Astrocyte (in vitro differentiated cells and primary cell): ENCODE results near the gene PARP14. TPM values are rescaled to one million over a fixed set of nuclear protein-coding genes. Genes with fewer than 3 reads are reported as not detected.

Experiments
- DNase-seq: peaks from one replicate; pipeline ENCODE4 v3.0.0-alpha.2; 2010; ENCODE audit warnings: low read depth
- FAIRE-seq: peaks from 2 replicates; lab custom pipeline; 2011; peaks lifted over from hg19 to GRCh38; lab: Jason Lieb, UNC
- H2AFZ ChIP-seq: 2 replicates; pipeline ENCODE4 v1.6.0; 2012; ENCODE audit warnings: low read depth, low read length, inconsistent platforms
- H3K27ac ChIP-seq: 2 replicates; pipeline ENCODE4 v1.5.1; 2011; ENCODE audit warnings: low read depth, low read length, inconsistent platforms
- H3K27me3 ChIP-seq: 2 replicates; pipeline ENCODE4 v1.6.0; 2011; ENCODE audit warnings: low read length, inconsistent platforms; ENCODE audit not compliant: insufficient read depth
- H3K36me3 ChIP-seq: 2 replicates; pipeline ENCODE4 v1.5.1; 2011; ENCODE audit warnings: low read length, inconsistent platforms; ENCODE audit not compliant: insufficient read depth
- H3K4me1 ChIP-seq: 2 replicates; pipeline ENCODE4 v1.5.1; 2011; ENCODE audit warnings: low read length, inconsistent platforms; ENCODE audit not compliant: insufficient read depth
- H3K4me2 ChIP-seq: 2 replicates; pipeline ENCODE4 v1.6.0; 2012; ENCODE audit warnings: low read length, inconsistent platforms
- H3K4me3 ChIP-seq: 2 replicates; pipeline ENCODE4 v1.5.1; 2011; ENCODE audit warnings: low read depth, mild to moderate bottlenecking, low read length, inconsistent platforms; ENCODE audit not compliant: insufficient read depth
- H3K79me2 ChIP-seq: 2 replicates; pipeline ENCODE4 v1.6.0; 2012; ENCODE audit warnings: mild to moderate bottlenecking, low read length, inconsistent platforms; ENCODE audit not compliant: insufficient read depth
- H3K9ac ChIP-seq: 2 replicates; pipeline ENCODE4 v1.6.0; 2012; ENCODE audit warnings: mild to moderate bottlenecking, low read length, inconsistent platforms
- H3K9me3 ChIP-seq: 2 replicates; pipeline ENCODE4 v1.5.1; 2012; ENCODE audit warnings: low read depth, mild to moderate bottlenecking, low read length, inconsistent platforms; ENCODE audit not compliant: insufficient read depth
- H4K20me1 ChIP-seq: 2 replicates; pipeline ENCODE4 v1.6.0; 2012; ENCODE audit warnings: low read length, inconsistent platforms; ENCODE audit not compliant: insufficient read depth
- H3K27ac Mint-ChIP-seq: one replicate; pipeline ENCODE4 v1.8.0; 2021; ENCODE audit warnings: mild to moderate bottlenecking, mixed read lengths; ENCODE audit not compliant: unreplicated experiment
- H3K27me3 Mint-ChIP-seq: one replicate; pipeline ENCODE4 v1.8.0; 2021; ENCODE audit warnings: low read depth, mixed read lengths; ENCODE audit not compliant: unreplicated experiment
- H3K36me3 Mint-ChIP-seq: one replicate; pipeline ENCODE4 v1.8.0; 2021; ENCODE audit warnings: low read depth, mixed read lengths; ENCODE audit not compliant: unreplicated experiment
- H3K4me1 Mint-ChIP-seq: one replicate; pipeline ENCODE4 v1.8.0; 2021; ENCODE audit warnings: low read depth, mixed read lengths; ENCODE audit not compliant: unreplicated experiment
- H3K4me3 Mint-ChIP-seq: one replicate; pipeline ENCODE4 v1.8.0; 2021; ENCODE audit warnings: mild to moderate bottlenecking, moderate library complexity, mixed read lengths; ENCODE audit not compliant: unreplicated experiment
- H3K9me3 Mint-ChIP-seq: one replicate; pipeline ENCODE4 v1.8.0; 2021; ENCODE audit warnings: mild to moderate bottlenecking, mixed read lengths; ENCODE audit not compliant: unreplicated experiment
- CTCF ChIP-seq: IDR thresholded peaks from 2 replicates; pipeline ENCODE4 v1.5.1; 2011; ENCODE audit warnings: low read depth, mild to moderate bottlenecking, inconsistent platforms, low read length, moderate library complexity; ENCODE audit not compliant: insufficient read depth
- EZH2 ChIP-seq: IDR thresholded peaks from 2 replicates; pipeline ENCODE4 v1.6.1; 2012; ENCODE audit warnings: mild to moderate bottlenecking, low read length, inconsistent platforms; ENCODE audit not compliant: insufficient read depth
- total RNA-seq: library from RNA; stranded (reverse); gene quantifications from 2 replicates; pipeline ENCODE4 v1.2.1, GENCODE V29; 2021

PARP14 gene
- total RNA-seq, 1 donor from 2014 or later: 148 TPM

- no peaks in the 10 kb centered on the region for H3K27me3 ChIP-seq
- Mint-ChIP-seq H3K4me1 (peaks cover 23% of the 10 kb centered on the region), H3K4me3 (peak overlapping the region; percentile 40), H3K27ac (no peak overlapping the region), H3K9me3 (no peaks in the 10 kb centered on the region), H3K27me3 (no peaks in the 10 kb centered on the region), H3K36me3 (peaks cover 45% of the 10 kb centered on the region)
- no peaks in the 10 kb centered on the region for H3K79me2 ChIP-seq
- H4K20me1 ChIP-seq: no peaks in the 10 kb centered on the region
- no peak overlapping the region for H3K4me3 ChIP-seq
- DNase-seq (peak; percentile 79), FAIRE-seq (no peak)
- no peak overlapping the region for H3K27ac ChIP-seq
- no peaks in the 10 kb centered on the region for H3K9me3 ChIP-seq
- no peak overlapping the region for H3K9ac ChIP-seq
- TF ChIP-seq CTCF: no peak
- no peak for TF ChIP-seq EZH2
- H3K4me2 ChIP-seq: no peak overlapping the region
- no peaks in the 10 kb centered on the region for H3K36me3 ChIP-seq
- H2AFZ ChIP-seq: no peak overlapping the region
- peaks cover 15% of the 10 kb centered on the region for H3K4me1 ChIP-seq
Measured at GRCh38 chr3:122691195-122691594, 10.6 kb downstream of the PARP14 start.

GRCh38 chr3:122692674-122693073 is 12.0 kb downstream of the PARP14 start:
- H3K4me1 Mint-ChIP-seq: peaks cover 26% of the 10 kb centered on the region
- no peaks in the 10 kb centered on the region for H3K9me3 Mint-ChIP-seq
- H2AFZ ChIP-seq: no peak overlapping the region
- H3K4me2 ChIP-seq: no peak overlapping the region
- no peaks in the 10 kb centered on the region for H3K27me3 Mint-ChIP-seq
- no peaks in the 10 kb centered on the region for H4K20me1 ChIP-seq
- no peak overlapping the region for H3K27ac Mint-ChIP-seq
- no peaks in the 10 kb centered on the region for H3K9me3 ChIP-seq
- TF ChIP-seq CTCF: no peak
- no peak for TF ChIP-seq EZH2
- DNase-seq (no peak), FAIRE-seq (no peak)
- H3K9ac ChIP-seq: no peak overlapping the region
- no peak overlapping the region for H3K4me3 ChIP-seq
- no peak overlapping the region for H3K27ac ChIP-seq
- peaks cover 15% of the 10 kb centered on the region for H3K4me1 ChIP-seq
- peaks cover 39% of the 10 kb centered on the region for H3K36me3 Mint-ChIP-seq
- no peaks in the 10 kb centered on the region for H3K36me3 ChIP-seq
- no peak overlapping the region for H3K4me3 Mint-ChIP-seq
- no peaks in the 10 kb centered on the region for H3K27me3 ChIP-seq
- H3K79me2 ChIP-seq: no peaks in the 10 kb centered on the region

GRCh38 chr3:122694966-122695365 is 14.3 kb downstream of the PARP14 start:
- H3K36me3 Mint-ChIP-seq: peaks cover 27% of the 10 kb centered on the region
- H3K27ac Mint-ChIP-seq: no peak overlapping the region
- Histone ChIP-seq H3K27ac (no peak overlapping the region), H3K79me2 (no peaks in the 10 kb centered on the region), H2AFZ (no peak overlapping the region), H3K9me3 (no peaks in the 10 kb centered on the region), H3K4me3 (no peak overlapping the region), H3K36me3 (no peaks in the 10 kb centered on the region), H4K20me1 (no peaks in the 10 kb centered on the region), H3K27me3 (no peaks in the 10 kb centered on the region), H3K9ac (no peak overlapping the region), H3K4me2 (no peak overlapping the region), H3K4me1 (peaks cover 9% of the 10 kb centered on the region)
- H3K4me1 Mint-ChIP-seq: peaks cover 16% of the 10 kb centered on the region
- no peaks in the 10 kb centered on the region for H3K27me3 Mint-ChIP-seq
- no peaks in the 10 kb centered on the region for H3K9me3 Mint-ChIP-seq
- DNase-seq (no peak), FAIRE-seq (no peak)
- TF ChIP-seq EZH2 (no peak), CTCF (no peak)
- H3K4me3 Mint-ChIP-seq: no peak overlapping the region
